ENCODE results near the gene WWP2. TPM values are rescaled to one million over a fixed set of nuclear protein-coding genes. Genes with fewer than 3 reads are reported as not detected.

The WWP2 gene
- total RNA-seq, 4 donors from 2014 or later = 23.4 to 32.8 (median 29.6) TPM

DNA sequence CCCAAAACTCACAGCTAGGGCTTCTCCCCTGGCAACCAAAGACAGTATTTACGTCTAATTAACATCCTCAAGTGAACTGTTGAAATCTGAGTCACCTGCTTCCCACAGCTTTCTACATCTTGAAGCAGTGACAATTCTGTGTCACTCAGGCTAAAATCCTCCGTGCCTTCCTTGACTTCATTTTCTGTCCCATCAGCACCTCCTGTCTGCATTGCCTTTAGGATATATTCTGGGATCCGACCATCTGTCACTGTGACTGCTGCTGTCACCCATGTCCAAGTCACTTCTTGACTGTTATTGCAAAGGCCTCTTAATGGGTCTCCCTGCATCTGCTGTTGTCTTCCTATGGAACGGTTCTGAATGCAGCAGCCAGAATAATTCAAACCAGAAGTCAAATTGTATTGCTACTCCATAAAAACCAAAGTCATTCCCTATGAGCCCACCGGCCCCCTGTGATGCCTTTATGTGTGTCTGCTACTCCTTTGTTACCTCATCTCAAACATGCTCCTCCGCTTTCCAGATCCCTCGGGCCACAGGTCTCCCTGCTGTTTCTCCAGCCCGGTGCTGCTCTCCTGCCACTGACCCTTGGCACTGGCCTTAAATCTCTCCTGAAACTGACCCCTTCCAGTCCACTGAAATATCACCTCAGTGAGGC lies 56.9 kb downstream of the WWP2 start:
- no peaks in the 10 kb centered on the region for H3K27me3 ChIP-seq
- peaks cover 0 to 14% (median 0%) of the 10 kb centered on the region in 3 donors for H3K4me1 ChIP-seq
- TF ChIP-seq, protein P1, sequence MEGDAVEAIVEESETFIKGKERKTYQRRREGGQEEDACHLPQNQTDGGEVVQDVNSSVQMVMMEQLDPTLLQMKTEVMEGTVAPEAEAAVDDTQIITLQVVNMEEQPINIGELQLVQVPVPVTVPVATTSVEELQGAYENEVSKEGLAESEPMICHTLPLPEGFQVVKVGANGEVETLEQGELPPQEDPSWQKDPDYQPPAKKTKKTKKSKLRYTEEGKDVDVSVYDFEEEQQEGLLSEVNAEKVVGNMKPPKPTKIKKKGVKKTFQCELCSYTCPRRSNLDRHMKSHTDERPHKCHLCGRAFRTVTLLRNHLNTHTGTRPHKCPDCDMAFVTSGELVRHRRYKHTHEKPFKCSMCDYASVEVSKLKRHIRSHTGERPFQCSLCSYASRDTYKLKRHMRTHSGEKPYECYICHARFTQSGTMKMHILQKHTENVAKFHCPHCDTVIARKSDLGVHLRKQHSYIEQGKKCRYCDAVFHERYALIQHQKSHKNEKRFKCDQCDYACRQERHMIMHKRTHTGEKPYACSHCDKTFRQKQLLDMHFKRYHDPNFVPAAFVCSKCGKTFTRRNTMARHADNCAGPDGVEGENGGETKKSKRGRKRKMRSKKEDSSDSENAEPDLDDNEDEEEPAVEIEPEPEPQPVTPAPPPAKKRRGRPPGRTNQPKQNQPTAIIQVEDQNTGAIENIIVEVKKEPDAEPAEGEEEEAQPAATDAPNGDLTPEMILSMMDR (IDR thresholded peaks at IDR 0.05) = no peak
- no peak for TF ChIP-seq POLR2A (IDR thresholded peaks at IDR 0.05)
- intact Hi-C loops (cut with DNase I) = no loop called here
- no peak overlapping the region for H3K27ac ChIP-seq
- no peaks in the 10 kb centered on the region for H3K9me3 ChIP-seq
- peaks cover 0 to 39% (median 0%) of the 10 kb centered on the region in 3 donors for H3K36me3 ChIP-seq
- H3K4me3 ChIP-seq = no peak overlapping the region
- DNase-seq = no peak
- 90 to 93% methylated on average over 8 of the region's 8 CpGs for WGBS, 2 donors

DNA sequence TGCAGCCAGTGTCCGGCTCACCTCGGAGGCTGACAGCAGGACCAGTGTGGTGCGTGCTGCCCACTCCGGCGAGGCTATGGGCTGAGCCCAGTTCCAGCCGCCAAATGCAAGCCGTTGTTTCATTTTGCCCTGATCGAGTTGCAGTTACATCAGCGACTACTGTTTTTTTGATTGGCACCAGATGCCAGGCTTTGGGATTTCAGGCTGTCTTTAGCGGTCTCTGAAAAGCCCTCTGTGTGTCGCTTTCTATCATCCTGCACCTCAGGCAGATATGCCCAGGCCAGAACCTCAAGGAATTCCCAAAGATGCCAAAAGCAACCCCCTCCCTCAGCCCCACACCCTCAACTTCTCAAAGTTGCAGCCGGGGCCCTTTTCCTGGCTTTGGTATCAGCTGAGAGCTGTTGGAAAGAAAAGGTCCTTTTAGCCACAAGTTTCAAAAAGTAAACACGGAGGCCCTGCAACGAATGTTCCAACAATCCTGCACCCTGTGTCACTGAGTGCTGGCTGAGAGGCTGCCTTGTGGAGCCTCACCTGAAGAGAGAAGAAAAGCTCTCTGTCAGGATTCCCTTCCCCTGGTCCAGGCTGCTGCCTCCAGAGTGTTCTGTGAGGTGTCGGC lies 58.9 kb downstream of the WWP2 start:
- no peak for TF ChIP-seq POLR2A (IDR thresholded peaks at IDR 0.05)
- TF ChIP-seq, protein P1 (IDR thresholded peaks at IDR 0.05) = no peak
- WGBS, 2 donors = 70 to 78% methylated on average over 9 to 11 of the region's 15 CpGs
- intact Hi-C loops (cut with DNase I) = no loop called here
- H3K4me3 ChIP-seq = peak overlapping the region in 1 of 4 donors; percentile 18
- peaks cover 0 to 17% (median 0%) of the 10 kb centered on the region in 3 donors for H3K4me1 ChIP-seq
- H3K27me3 ChIP-seq = no peaks in the 10 kb centered on the region
- peaks cover 0 to 24% (median 0%) of the 10 kb centered on the region in 3 donors for H3K36me3 ChIP-seq
- DNase-seq = no peak
- H3K27ac ChIP-seq = no peak overlapping the region
- H3K9me3 ChIP-seq = no peaks in the 10 kb centered on the region

DNA sequence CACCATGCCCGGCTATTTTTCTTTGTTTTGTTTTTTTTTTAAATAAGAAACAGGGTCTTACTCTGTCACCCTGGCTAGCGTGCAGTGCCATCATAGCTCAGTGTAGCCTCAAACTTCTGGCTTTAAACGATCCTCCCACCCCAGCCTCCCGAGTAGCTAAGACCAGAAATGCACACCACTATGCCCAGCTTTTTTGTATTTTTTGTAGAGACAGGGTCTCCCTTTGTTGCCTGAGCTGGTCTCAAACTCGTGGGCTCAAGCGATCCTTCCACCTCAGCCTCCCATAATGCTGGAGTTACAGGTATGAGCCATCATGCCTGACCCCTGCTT lies 59.7 kb downstream of the WWP2 start:
- Histone ChIP-seq H3K36me3 (peaks cover 0 to 24% (median 0%) of the 10 kb centered on the region in 3 donors), H3K9me3 (no peaks in the 10 kb centered on the region), H3K4me1 (peaks cover 0 to 17% (median 0%) of the 10 kb centered on the region in 3 donors), H3K27ac (no peak overlapping the region), H3K27me3 (no peaks in the 10 kb centered on the region), H3K4me3 (no peak overlapping the region)
- intact Hi-C loops (cut with DNase I) = no loop called here
- TF ChIP-seq POLR2A (IDR thresholded peaks at IDR 0.05) = no peak
- TF ChIP-seq, protein P1 (IDR thresholded peaks at IDR 0.05) = no peak
- 92 to 94% methylated on average over 6 of the region's 6 CpGs for WGBS, 2 donors
- no peak for DNase-seq

DNA sequence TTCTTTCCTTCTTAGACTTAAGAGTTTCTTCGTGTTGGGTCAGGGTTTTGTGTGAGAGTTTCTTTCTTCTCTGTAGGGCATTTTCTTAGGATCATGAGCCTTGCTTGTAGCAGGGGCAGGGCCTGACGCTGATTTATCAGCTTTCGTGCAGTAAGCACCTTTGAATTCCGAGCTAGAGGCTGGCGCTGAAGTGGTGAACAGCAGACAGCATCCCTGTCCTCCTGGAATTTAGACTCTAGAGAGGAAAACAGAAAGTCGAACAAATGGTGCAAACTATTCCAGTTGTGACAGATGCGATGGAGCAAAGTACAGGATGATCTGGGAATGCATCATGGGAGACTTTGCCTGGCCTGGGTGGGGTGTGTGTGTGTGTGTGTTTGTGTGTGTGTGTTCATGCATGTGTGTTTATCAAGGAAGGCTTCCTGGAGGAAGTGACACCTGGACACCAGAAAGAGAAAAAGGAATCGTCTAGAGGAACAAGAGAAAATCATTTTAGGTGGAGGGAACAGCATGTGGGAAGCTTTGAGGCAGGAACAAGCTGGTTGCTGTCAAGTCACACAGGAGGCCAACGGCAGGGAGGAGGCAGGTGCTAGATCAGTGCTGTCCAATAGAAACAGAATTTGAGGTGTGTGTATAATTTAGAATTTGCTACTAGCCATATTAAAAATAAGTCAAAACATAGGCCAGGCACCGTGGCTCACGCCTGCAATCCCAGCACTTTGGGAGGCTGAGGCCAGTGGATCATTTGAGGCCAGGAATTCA lies 60.2 kb downstream of the WWP2 start:
- H3K36me3 ChIP-seq = peaks cover 0 to 24% (median 0%) of the 10 kb centered on the region in 3 donors
- peaks cover 0 to 17% (median 0%) of the 10 kb centered on the region in 3 donors for H3K4me1 ChIP-seq
- H3K27ac ChIP-seq = no peak overlapping the region
- H3K4me3 ChIP-seq = no peak overlapping the region
- no peak for TF ChIP-seq POLR2A (IDR thresholded peaks at IDR 0.05)
- TF ChIP-seq, protein P1 (IDR thresholded peaks at IDR 0.05) = no peak
- no peaks in the 10 kb centered on the region for H3K27me3 ChIP-seq
- no peaks in the 10 kb centered on the region for H3K9me3 ChIP-seq
- intact Hi-C loops (cut with DNase I) = no loop called here
- WGBS, 2 donors = 91 to 92% methylated on average over 6 to 11 of the region's 11 CpGs
- DNase-seq = no peak

All from esophagus squamous epithelium (tissue), 5 donors.